CD4-positive, alpha-beta T cell treated with Interleukin-15 for 4 hours (primary cell): ENCODE data around the gene ZNF354B.
A peak's percentile ranks its signal among the peaks of the same experiment; 100 is the strongest.
"Not testable (repeated sequence)": the region's sequence is repeated elsewhere in the genome, so short reads cannot be mapped to it uniquely, and the experiment has no call there.

ENCODE experiments used
- DNase-seq: peaks from one replicate; pipeline ENCODE4 v3.0.0-alpha.2; 2020; ENCODE audit warnings: low spot score

The ZNF354B gene

DNA sequence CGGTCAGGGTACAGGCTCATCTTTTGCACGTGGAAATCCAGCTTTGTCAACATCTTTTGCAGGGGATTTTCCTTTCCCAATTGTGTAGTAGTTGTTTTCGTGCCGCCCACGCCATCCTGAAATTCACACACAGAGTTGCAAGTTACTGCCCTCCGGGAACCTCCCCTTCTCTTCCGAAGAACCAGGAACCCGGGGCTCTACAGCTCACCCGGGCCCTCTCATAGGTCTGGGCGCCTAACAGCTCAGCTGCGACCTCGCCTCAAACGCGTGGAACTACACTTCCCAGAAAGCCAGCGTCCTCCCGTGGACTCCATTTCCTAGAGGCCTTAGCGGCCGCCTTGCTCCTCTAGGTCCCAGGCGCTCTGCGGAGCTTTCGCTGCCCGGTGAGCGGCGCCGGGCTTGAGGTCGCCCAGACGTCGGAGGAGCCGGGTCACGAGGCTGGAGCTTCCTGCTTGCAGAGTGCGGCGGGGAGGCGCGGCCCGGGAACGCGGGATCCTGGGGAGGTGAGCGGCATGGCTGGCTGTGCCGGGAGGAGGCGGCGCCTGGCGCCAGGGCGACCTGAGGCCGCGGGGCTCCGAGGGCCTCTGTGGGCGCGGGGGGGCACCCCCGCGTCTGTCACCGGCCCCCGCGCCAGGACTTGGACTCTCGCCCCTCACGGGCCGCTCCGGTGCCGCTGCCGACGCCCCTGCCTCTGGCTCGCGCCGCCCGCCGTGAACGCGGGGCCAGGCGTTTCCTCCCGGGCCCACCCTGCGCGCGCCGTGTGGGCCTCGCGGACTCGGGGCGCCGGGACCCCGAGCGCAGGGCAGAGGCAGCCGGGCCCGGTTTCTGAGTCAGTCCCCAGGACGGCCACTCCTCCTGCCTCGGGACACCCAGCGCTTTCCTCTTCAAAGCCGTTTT lies at the start of gene ZNF354B:
TSS of gene ZNF354B (plus strand) at position 329 of the 897 bp plus-strand sequence. CDS start 1,095 bp downstream, outside the sequence.
- peak; percentile 88 for DNase-seq

DNA sequence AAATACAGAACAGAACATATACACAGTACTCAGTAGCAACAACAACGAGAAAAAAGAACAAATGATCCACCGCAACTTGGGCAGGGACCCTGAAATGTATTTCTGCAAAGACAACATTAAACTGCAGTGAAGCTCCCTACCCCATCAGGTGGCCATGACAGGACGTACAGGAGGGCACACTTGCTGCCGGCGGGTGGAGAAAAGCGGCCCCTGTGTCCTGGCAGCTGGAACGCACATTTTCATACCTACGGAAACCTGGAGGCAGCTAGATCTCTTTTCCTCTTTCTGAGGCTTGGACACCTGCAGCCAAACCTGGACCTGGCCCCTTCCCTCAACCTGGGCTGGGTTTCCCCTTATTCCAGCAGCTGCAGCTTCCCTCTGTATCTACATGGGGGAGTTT lies 42.2 kb upstream of the ZNF354B start:
- no peak for DNase-seq

DNA sequence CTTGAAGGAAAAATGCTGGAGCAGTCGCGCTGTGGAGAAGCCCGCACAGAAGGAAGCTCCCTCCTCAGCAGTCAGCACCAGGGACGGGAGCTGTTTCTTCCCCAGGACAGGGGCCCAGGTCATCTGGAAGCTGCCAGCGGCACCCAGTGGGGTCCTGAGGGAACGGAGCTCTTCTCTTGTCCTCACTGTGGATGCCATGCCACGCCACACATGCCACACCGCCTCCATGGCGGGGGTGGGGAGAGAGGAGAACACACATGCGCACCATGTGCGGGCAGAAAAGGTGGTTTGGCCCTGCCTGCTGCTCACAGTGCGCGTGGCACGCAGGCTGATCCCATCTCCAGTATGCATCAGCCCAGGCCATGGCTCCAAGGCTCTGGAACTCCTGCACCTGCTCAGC lies 41.7 kb upstream of the ZNF354B start:
- DNase-seq: no peak

DNA sequence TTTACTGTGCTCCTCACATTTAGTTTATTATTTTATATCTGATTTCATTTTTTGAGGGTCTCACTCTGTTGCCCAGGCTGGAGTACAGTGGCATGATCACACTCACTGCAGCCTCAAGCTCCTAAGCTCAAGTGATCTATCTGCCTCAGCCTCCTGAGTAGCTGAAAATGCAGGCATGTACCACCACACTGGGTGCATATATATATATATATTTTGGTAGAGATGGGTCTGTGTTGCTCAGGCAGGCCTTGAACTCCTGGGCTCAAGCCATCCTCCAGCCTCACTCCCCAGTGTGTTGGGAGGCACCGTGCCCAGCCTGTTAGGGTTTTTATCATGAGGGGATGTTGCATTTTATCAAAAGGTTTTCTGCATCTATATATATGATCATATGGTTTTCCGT lies 39.8 kb upstream of the ZNF354B start:
- no peak for DNase-seq

GRCh38 chr5:178825444-178825843 lies 34.3 kb upstream of the ZNF354B start:
- no peak for DNase-seq

DNA sequence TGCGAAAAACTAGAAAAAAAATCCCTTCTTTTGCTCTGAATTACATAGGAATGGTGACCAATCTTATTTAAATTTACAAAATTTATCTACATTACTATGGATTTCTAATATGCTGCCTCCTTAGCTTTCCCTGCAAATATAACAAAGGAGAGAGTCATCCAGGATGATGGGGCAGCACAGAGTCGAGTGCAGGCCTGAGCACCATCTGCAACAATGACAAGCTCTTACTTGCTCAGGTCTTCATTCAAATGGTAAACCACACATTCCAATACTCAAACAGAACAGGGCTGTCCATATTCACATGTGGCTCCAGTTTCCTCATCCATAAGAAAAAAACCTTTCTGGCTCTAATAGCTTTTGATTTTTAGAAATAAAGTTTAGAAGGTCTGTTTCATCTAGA lies 33.5 kb upstream of the ZNF354B start:
- DNase-seq: no peak

DNA sequence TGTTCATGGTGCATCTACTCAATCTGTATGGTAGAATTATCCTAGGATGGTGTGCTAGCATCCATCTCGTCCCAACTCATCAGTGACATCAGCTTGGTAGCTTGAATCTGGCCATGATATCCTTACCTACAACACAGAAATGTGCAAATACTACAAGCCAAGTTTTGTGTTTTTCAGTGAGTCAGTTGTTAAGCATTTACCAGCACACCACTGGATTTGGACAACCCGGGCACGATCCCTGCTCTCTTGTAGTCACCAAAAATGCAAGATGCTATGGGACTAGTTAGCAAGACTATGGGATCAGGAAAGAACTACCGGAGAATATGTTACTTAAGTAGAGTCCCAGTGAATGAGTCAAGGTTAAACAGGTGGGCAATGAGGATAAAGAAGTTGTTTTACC lies 32.1 kb upstream of the ZNF354B start:
- DNase-seq: no peak

DNA sequence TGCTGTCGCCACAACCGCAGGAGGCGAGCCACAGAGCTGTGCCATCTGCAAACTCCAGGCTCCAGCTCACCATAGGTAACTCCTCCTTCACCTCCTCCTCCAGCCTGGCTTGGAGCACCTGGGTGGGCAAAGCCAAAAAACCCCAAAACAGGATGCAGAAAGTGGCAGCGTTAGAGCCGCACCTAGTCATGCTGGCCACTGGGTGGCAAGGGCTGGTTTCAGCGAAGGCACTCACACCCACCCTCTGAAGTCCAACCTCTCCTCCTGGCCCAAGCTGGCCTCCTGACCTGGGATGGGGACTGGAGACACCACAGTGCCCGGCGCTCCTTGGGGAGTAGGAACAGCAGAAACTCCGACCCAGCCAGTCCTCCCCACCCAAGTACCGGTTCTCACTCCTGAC lies 28.7 kb upstream of the ZNF354B start:
- no peak for DNase-seq

- no peak for DNase-seq
These were observed 27.0 kb upstream of the ZNF354B start for GRCh38 chr5:178832618-178833201.

GRCh38 chr5:178836628-178837027 lies 23.1 kb upstream of the ZNF354B start:
- DNase-seq: no peak

GRCh38 chr5:178838695-178839318 lies 20.9 kb upstream of the ZNF354B start:
- not testable (repeated sequence) for DNase-seq

- peak; percentile 6 for DNase-seq
These were observed 20.4 kb upstream of the ZNF354B start for GRCh38 chr5:178839319-178839704.

- not testable (repeated sequence) for DNase-seq
These were observed 19.4 kb upstream of the ZNF354B start for GRCh38 chr5:178840399-178840798.

- no peak for DNase-seq
These were observed 10.4 kb upstream of the ZNF354B start for GRCh38 chr5:178849316-178849715.

- no peak for DNase-seq
These were observed 7.8 kb upstream of the ZNF354B start for GRCh38 chr5:178851951-178852350.

- no peak for DNase-seq
These were observed 5.5 kb upstream of the ZNF354B start for GRCh38 chr5:178854284-178854683.

DNA sequence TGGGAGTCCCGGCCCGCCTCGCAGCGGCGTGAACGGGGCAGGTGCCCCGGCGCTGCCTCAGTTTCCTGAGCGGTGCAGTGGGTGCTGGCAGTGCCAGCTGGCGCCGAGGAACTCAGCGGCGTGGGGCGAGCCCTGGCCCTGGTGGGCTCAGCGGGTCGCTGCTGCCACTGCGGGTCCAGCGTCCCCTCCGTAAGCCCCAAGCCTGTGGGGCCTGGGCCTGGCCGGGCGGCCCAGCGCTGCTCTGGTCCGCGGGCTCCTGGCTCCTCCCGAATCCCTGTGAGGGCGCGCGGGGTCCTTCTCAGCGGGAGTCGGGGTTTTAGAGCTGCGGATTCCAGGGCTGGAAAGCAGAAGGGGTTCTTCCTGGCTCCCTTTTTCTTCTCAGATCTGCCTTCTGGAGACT lies 862 bp downstream of the ZNF354B start:
- not testable (repeated sequence) for DNase-seq

DNA sequence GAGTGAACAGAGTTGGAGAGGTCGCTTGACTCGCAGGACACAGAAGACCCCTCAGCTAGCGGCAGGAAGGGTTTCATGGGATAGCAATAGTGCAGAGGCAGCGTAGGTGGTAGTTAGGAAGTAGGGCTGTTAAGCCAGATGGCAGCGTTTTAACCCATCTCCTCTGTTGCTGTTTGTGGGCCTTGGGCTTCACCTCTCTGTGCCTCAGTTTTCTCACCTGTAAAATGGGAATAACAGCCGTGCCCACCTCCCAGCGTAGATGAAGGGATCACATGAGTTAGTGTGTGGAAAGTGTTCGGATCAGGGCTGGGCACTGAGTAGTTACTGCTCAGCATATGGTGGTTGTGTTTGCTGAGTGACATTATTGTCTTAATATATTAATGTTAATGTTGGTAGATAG lies 1.9 kb downstream of the ZNF354B start:
- no peak for DNase-seq

DNA sequence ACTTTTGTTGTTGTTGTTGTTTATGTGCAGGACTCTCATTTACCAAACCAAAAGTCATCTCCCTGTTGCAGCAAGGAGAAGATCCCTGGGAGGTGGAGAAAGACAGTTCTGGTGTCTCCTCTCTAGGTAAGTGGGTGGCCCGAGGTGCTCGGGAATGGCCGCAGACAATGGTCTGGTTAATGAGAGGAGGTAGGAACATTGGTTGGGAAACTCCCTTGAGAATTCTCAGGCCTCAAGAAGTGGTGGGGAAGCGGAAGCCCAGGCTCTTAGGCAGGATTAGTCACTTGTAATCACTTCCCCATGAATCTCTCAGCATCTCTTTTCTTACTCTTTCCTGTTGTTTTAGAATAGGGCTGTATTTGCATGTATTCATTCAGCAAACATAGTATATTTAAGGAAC lies 7.2 kb downstream of the ZNF354B start:
- DNase-seq: no peak

DNA sequence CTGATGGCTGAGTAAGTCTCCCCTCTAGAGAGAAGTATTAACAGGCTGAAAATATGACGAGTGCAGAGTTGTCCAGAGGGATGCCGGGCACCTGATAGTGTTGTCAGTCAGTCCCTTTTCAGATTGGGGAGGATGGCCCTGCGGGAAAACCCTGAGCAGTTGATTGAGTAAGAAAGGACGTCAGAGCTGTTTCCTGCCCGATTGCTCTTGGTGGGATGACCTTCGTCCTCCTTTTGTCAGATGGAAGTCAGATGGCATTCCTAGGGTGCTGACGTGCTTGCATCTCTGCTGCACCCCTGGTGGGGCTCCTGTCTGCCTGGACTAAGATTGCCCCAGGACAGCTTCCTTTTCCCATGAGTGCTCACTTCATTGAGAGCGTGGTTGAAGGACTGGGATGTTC lies 9.8 kb downstream of the ZNF354B start:
- DNase-seq: no peak

GRCh38 chr5:178870411-178870810 lies 10.7 kb downstream of the ZNF354B start:
- DNase-seq: no peak

DNA sequence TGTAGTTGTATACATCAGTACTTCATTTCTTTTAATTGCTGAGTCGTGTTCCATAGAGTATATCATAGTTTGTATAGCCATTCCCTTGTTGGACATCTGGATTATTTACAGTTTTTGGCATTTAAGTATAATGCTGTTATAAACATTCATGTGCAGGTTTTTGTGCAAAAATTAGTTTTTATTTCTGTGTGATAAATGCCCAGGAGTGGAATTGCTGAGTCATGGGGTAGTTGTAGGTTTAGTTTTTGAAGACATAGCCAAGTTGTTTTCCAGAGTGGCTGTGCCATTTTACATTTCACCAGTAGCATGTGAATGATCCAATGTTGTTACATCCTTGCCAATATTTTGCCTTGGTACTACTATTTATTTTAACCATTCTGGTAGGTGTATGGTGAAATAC lies 12.5 kb downstream of the ZNF354B start:
- DNase-seq: no peak

DNA sequence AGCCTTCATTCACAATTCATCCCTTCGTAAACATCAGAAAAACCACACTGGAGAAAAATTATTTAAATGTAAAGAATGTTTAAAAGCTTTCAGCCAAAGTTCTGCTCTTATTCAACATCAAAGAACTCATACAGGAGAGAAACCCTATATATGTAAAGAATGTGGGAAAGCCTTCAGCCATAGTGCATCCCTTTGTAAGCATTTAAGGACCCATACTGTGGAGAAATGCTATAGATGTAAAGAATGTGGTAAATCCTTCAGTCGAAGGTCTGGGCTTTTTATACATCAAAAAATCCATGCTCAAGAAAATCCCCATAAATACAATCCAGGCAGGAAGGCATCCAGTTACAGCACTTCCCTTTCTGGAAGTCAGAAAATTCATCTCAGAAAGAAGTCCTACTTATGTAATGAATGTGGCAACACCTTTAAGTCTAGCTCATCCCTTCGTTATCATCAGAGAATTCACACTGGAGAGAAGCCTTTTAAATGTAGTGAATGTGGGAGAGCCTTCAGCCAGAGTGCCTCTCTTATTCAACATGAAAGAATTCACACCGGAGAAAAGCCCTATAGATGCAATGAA lies 23.5 kb downstream of the ZNF354B start:
- DNase-seq: not testable (repeated sequence)
